Ascending aorta (tissue), 2 donors: ENCODE data around the gene TLK2. TPM values are rescaled to one million over a fixed set of nuclear protein-coding genes. Genes with fewer than 3 reads are reported as not detected.

Experiments used
- DNase-seq, 2 donors: peaks; one replicate each; pipeline ENCODE4 v3.0.0-alpha.2; 2019; ENCODE audit warnings: low spot score in 2 of 2
- H3K27ac ChIP-seq, 2 donors: fragments of 200-600 bp; sonication (generic); one replicate each; pipeline ENCODE4 v1.5.1; 2016 to 2017; ENCODE audit warnings: mild to moderate bottlenecking in 1 of 2
- H3K27me3 ChIP-seq: fragments of 200-600 bp; sonication (generic); one replicate; pipeline ENCODE4 v1.5.1; 2017
- H3K36me3 ChIP-seq, 2 donors: fragments of 200-600 bp; sonication (generic); one replicate each; pipeline ENCODE4 v1.5.1; 2016
- H3K4me1 ChIP-seq, 2 donors: fragments of 200-600 bp; sonication (generic); one replicate each; pipeline ENCODE4 v1.5.1; 2016 to 2017; ENCODE audit warnings: mild to moderate bottlenecking in 1 of 2
- H3K4me3 ChIP-seq, 2 donors: fragments of 200-600 bp; sonication (generic); one replicate each; pipeline ENCODE4 v1.5.1; 2016 to 2017; ENCODE audit warnings: mild to moderate bottlenecking in 1 of 2
- H3K9me3 ChIP-seq, 2 donors: fragments of 200-600 bp; sonication (generic); one replicate each; pipeline ENCODE4 v1.5.1; 2016
- intact Hi-C: fragments of 100-400 bp; cut with DNase I; formaldehyde crosslinking; loops from one replicate; pipeline ENCODE4 v1.15.1; 2023
- total RNA-seq: library from RNA; depleted of rRNA; stranded (reverse); fragments of >200 nt; gene quantifications from one replicate; pipeline ENCODE4 v1.1.0, GENCODE V29; 2016
- TF ChIP-seq, protein P1 (sequence below), 3 experiments: fragments of 200-600 bp in 2 of 3; fragments of 450-650 bp in 1 of 3; sonication (generic) in 2 of 3; IDR thresholded peaks; one replicate each; pipeline ENCODE4 v1.5.1; 2016 to 2019; ENCODE audit warnings: antibody characterized with exemption in 3 of 3, mild to moderate bottlenecking in 1 of 3, moderate library complexity in 1 of 3

TLK2 gene
- total RNA-seq, 1 donor from 2014 or later: 11.3 TPM

DNA sequence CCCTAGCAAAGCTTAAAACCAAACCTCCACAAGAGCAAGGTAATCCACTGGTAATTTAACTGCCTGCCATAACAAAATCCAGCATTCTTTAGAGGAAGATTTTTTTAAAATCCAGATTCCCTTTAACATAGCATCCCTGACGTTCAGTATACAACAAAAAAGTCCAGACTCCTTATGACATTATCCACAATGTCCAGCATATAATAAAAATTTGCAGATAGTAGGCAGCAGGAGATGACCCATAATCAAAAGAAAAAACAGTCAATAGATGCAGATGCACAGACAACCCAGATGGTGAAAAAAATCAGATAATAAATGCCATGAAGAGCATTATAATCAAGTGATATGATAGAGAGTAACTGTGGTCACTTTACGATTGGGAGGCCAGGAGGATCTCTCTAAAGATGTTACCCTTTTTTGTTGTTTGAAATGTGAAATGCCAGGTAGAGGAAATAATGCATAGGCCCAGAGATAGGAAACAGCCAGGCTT is 182.0 kb downstream of the TLK2 start:
- H3K9me3 ChIP-seq: peaks cover 0 to 11% of the 10 kb centered on the region in 2 donors
- H3K36me3 ChIP-seq: peaks cover 4 to 15% of the 10 kb centered on the region in 2 donors
- H3K4me3 ChIP-seq: no peak overlapping the region
- no peak overlapping the region for H3K27ac ChIP-seq
- intact Hi-C loops: no loop called here
- TF ChIP-seq, protein P1, sequence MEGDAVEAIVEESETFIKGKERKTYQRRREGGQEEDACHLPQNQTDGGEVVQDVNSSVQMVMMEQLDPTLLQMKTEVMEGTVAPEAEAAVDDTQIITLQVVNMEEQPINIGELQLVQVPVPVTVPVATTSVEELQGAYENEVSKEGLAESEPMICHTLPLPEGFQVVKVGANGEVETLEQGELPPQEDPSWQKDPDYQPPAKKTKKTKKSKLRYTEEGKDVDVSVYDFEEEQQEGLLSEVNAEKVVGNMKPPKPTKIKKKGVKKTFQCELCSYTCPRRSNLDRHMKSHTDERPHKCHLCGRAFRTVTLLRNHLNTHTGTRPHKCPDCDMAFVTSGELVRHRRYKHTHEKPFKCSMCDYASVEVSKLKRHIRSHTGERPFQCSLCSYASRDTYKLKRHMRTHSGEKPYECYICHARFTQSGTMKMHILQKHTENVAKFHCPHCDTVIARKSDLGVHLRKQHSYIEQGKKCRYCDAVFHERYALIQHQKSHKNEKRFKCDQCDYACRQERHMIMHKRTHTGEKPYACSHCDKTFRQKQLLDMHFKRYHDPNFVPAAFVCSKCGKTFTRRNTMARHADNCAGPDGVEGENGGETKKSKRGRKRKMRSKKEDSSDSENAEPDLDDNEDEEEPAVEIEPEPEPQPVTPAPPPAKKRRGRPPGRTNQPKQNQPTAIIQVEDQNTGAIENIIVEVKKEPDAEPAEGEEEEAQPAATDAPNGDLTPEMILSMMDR (IDR thresholded peaks at IDR 0.05): no peak
- H3K4me1 ChIP-seq: no peaks in the 10 kb centered on the region
- no peak for DNase-seq
- no peaks in the 10 kb centered on the region for H3K27me3 ChIP-seq

GRCh38 chr17:62661337-62661736 is 182.7 kb downstream of the TLK2 start:
- H3K36me3 ChIP-seq: peaks cover 6 to 22% of the 10 kb centered on the region in 2 donors
- no peak overlapping the region for H3K27ac ChIP-seq
- peaks cover 0 to 11% of the 10 kb centered on the region in 2 donors for H3K9me3 ChIP-seq
- intact Hi-C loops: no loop called here
- TF ChIP-seq, protein P1 (IDR thresholded peaks at IDR 0.05): no peak
- H3K4me1 ChIP-seq: no peaks in the 10 kb centered on the region
- H3K4me3 ChIP-seq: no peak overlapping the region
- H3K27me3 ChIP-seq: no peaks in the 10 kb centered on the region
- no peak for DNase-seq

GRCh38 chr17:62662855-62663254 is 184.2 kb downstream of the TLK2 start:
- no peaks in the 10 kb centered on the region for H3K4me1 ChIP-seq
- H3K36me3 ChIP-seq: peaks cover 16 to 35% of the 10 kb centered on the region in 2 donors
- intact Hi-C loops: no loop called here
- no peak for DNase-seq
- H3K4me3 ChIP-seq: no peak overlapping the region
- TF ChIP-seq, protein P1 (IDR thresholded peaks at IDR 0.05): no peak
- H3K27me3 ChIP-seq: no peaks in the 10 kb centered on the region
- H3K27ac ChIP-seq: no peak overlapping the region
- peaks cover 0 to 11% of the 10 kb centered on the region in 2 donors for H3K9me3 ChIP-seq

Other genes starting within 250 kb of the TLK2 start
- gene EFCAB3, start 98.3 kb upstream of the TLK2 start, total RNA-seq: not detected
- gene METTL2A, start 54.9 kb upstream of the TLK2 start, total RNA-seq: 3.3 TPM
- gene MRC2, start 148.8 kb downstream of the TLK2 start, total RNA-seq: 147 TPM